Smooth muscle cell (in vitro differentiated cells): ENCODE data around the gene TCF7. TPM values are rescaled to one million over a fixed set of nuclear protein-coding genes. Genes with fewer than 3 reads are reported as not detected.

ENCODE experiments used
- DNase-seq: peaks from one replicate; lab custom pipeline; 2025; ENCODE audit not compliant: unreplicated experiment; lab: John Stamatoyannopoulos, UW
- H2AFZ ChIP-seq: fragments of 200-600 bp; sonication (generic); 2 replicates; pipeline ENCODE4 v1.6.0; 2016; ENCODE audit warnings: antibody characterized with exemption, low read depth, mild to moderate bottlenecking
- H3F3A ChIP-seq: fragments of 200-600 bp; sonication (generic); 2 replicates; pipeline ENCODE4 v1.6.0; 2017; ENCODE audit warnings: antibody characterized with exemption, low read depth
- H3K27ac ChIP-seq: fragments of 200-600 bp; sonication (generic); 2 replicates; pipeline ENCODE4 v1.5.1; 2016; ENCODE audit warnings: low read depth, mild to moderate bottlenecking
- H3K27me3 ChIP-seq: fragments of 200-600 bp; sonication (generic); 2 replicates; pipeline ENCODE4 v1.6.1; 2016; ENCODE audit warnings: low read depth, mild to moderate bottlenecking
- H3K36me3 ChIP-seq: fragments of 200-600 bp; sonication (generic); 2 replicates; pipeline ENCODE4 v1.5.1; 2016; ENCODE audit warnings: low read depth
- H3K4me1 ChIP-seq: fragments of 200-600 bp; sonication (generic); 2 replicates; pipeline ENCODE4 v1.5.1; 2016; ENCODE audit warnings: low read depth
- H3K4me2 ChIP-seq: fragments of 200-600 bp; sonication (generic); 2 replicates; pipeline ENCODE4 v1.6.0; 2016; ENCODE audit warnings: mild to moderate bottlenecking
- H3K4me3 ChIP-seq: fragments of 200-600 bp; sonication (generic); 2 replicates; pipeline ENCODE4 v1.5.1; 2016; ENCODE audit warnings: mild to moderate bottlenecking
- H3K79me2 ChIP-seq: fragments of 200-600 bp; sonication (generic); 2 replicates; pipeline ENCODE4 v1.6.0; 2016; ENCODE audit warnings: low read depth, mild to moderate bottlenecking
- H3K9ac ChIP-seq: fragments of 200-600 bp; sonication (generic); 2 replicates; pipeline ENCODE4 v1.6.0; 2016; ENCODE audit warnings: low read depth
- H3K9me3 ChIP-seq: fragments of 200-600 bp; sonication (generic); replicated peaks from 2 replicates; pipeline ENCODE4 v1.5.1; 2016; ENCODE audit warnings: low read depth
- H4K20me1 ChIP-seq: fragments of 200-600 bp; sonication (generic); 2 replicates; pipeline ENCODE4 v1.6.0; 2016; ENCODE audit warnings: low read depth
- CTCF ChIP-seq: fragments of 200-600 bp; sonication (generic); IDR thresholded peaks from 2 replicates; pipeline ENCODE4 v1.5.1; 2017; ENCODE audit warnings: borderline replicate concordance, mild to moderate bottlenecking, antibody characterized with exemption; ENCODE audit not compliant: insufficient read depth, poor library complexity, severe bottlenecking
- WGBS: methylation state at CpG from one replicate; pipeline ENCODE4 v1.1.7; 2016; ENCODE audit warnings: low lambda C conversion rate; 5-methylcytosine and 5-hydroxymethylcytosine counted together
- polyA plus RNA-seq: library from polyadenylated mRNA; unstranded; fragments of >200 nt; fragmentation: Nextera tagmentation; extraction: Ambion mirVana; gene quantifications from 2 replicates; pipeline ENCODE4 v1.2.1, GENCODE V29; 2016
- total RNA-seq: library from RNA; depleted of rRNA; stranded (reverse); fragments of >200 nt; gene quantifications from 2 replicates; pipeline ENCODE4 v1.2.3, GENCODE V29; 2014

TCF7 gene
- total and polyA plus RNA-seq, 2 experiments from 2014 or later: 1.8 to 3.4 TPM

- no peak overlapping the region for H3K4me2 ChIP-seq
- H3K27ac ChIP-seq: no peak overlapping the region
- H3F3A ChIP-seq: peaks cover 6% of the 10 kb centered on the region
- no peak overlapping the region for H2AFZ ChIP-seq
- DNase-seq: no peak
- H4K20me1 ChIP-seq: no peaks in the 10 kb centered on the region
- H3K4me3 ChIP-seq: no peak overlapping the region
- H3K4me1 ChIP-seq: peaks cover 9% of the 10 kb centered on the region
- no peak for TF ChIP-seq CTCF
- WGBS: 95% methylated on average over 5 of the region's 5 CpGs
- H3K9me3 ChIP-seq: no peaks in the 10 kb centered on the region
- H3K27me3 ChIP-seq: no peaks in the 10 kb centered on the region
- no peak overlapping the region for H3K9ac ChIP-seq
- H3K36me3 ChIP-seq: no peaks in the 10 kb centered on the region
- H3K79me2 ChIP-seq: no peaks in the 10 kb centered on the region
These were observed 21.1 kb upstream of the TCF7 start for GRCh38 chr5:134093351-134093750.

GRCh38 chr5:134095293-134095692 is 19.2 kb upstream of the TCF7 start:
- Histone ChIP-seq H3K4me1 (peaks cover 9% of the 10 kb centered on the region), H3K36me3 (no peaks in the 10 kb centered on the region), H3K79me2 (no peaks in the 10 kb centered on the region), H3K4me3 (no peak overlapping the region), H3K9me3 (no peaks in the 10 kb centered on the region), H3K4me2 (no peak overlapping the region), H2AFZ (no peak overlapping the region), H3K27ac (no peak overlapping the region), H3K9ac (no peak overlapping the region), H4K20me1 (no peaks in the 10 kb centered on the region), H3F3A (peaks cover 6% of the 10 kb centered on the region), H3K27me3 (no peaks in the 10 kb centered on the region)
- TF ChIP-seq CTCF: no peak
- WGBS: 86% methylated on average over 3 of the region's 3 CpGs
- no peak for DNase-seq

GRCh38 chr5:134095887-134096589 is 18.4 kb upstream of the TCF7 start:
- H2AFZ ChIP-seq: no peak overlapping the region
- H3K36me3 ChIP-seq: no peaks in the 10 kb centered on the region
- DNase-seq: no peak
- no peaks in the 10 kb centered on the region for H4K20me1 ChIP-seq
- H3K27ac ChIP-seq: no peak overlapping the region
- H3K9me3 ChIP-seq: no peaks in the 10 kb centered on the region
- WGBS: 91% methylated on average over 15 of the region's 15 CpGs
- no peak overlapping the region for H3K4me2 ChIP-seq
- no peak overlapping the region for H3K9ac ChIP-seq
- H3F3A ChIP-seq: peaks cover 6% of the 10 kb centered on the region
- no peaks in the 10 kb centered on the region for H3K79me2 ChIP-seq
- no peak overlapping the region for H3K4me3 ChIP-seq
- TF ChIP-seq CTCF: no peak
- H3K4me1 ChIP-seq: peaks cover 9% of the 10 kb centered on the region
- no peaks in the 10 kb centered on the region for H3K27me3 ChIP-seq

GRCh38 chr5:134097211-134097749 is 17.2 kb upstream of the TCF7 start:
- WGBS: 74% methylated on average over 7 of the region's 7 CpGs
- Histone ChIP-seq H3K79me2 (no peaks in the 10 kb centered on the region), H3K4me2 (no peak overlapping the region), H3K4me1 (peaks cover 9% of the 10 kb centered on the region), H3K27me3 (no peaks in the 10 kb centered on the region), H4K20me1 (no peaks in the 10 kb centered on the region), H3K9ac (no peak overlapping the region), H3K36me3 (no peaks in the 10 kb centered on the region), H2AFZ (no peak overlapping the region), H3K27ac (no peak overlapping the region), H3K4me3 (no peak overlapping the region), H3K9me3 (no peaks in the 10 kb centered on the region), H3F3A (no peaks in the 10 kb centered on the region)
- no peak for DNase-seq
- TF ChIP-seq CTCF: no peak
